Measurements from ENCODE around the gene SRGAP3.
"Not testable (repeated sequence)": the region's sequence is repeated elsewhere in the genome, so short reads cannot be mapped to it uniquely, and the experiment has no call there.

Gene SRGAP3

GRCh38 chr3:9098716-9099675, 150.4 kb downstream of the SRGAP3 start:
- in situ Hi-C loops (cut with MboI; ENCODE audit: low sequenced_read_pairs): no loop called here

GRCh38 chr3:9097495-9097894, 152.0 kb downstream of the SRGAP3 start:
- in situ Hi-C loops (cut with MboI; ENCODE audit: low sequenced_read_pairs): no loop called here

- in situ Hi-C loops (cut with MboI; ENCODE audit: low sequenced_read_pairs): no loop called here
Observed at GRCh38 chr3:9091486-9092235, 157.8 kb downstream of the SRGAP3 start.

- in situ Hi-C loops (cut with MboI; ENCODE audit: low sequenced_read_pairs): no loop called here
Observed at GRCh38 chr3:9088441-9089353, 160.7 kb downstream of the SRGAP3 start.

- in situ Hi-C loops (cut with MboI; ENCODE audit: low sequenced_read_pairs): no loop called here
Observed at GRCh38 chr3:9087831-9088413, 161.5 kb downstream of the SRGAP3 start.

- in situ Hi-C loops (cut with MboI; ENCODE audit: low sequenced_read_pairs): not testable (repeated sequence)
Observed at GRCh38 chr3:9085428-9085827, 164.0 kb downstream of the SRGAP3 start.

- in situ Hi-C loops (cut with MboI; ENCODE audit: low sequenced_read_pairs): no loop called here
Observed at GRCh38 chr3:9081184-9081818, 168.1 kb downstream of the SRGAP3 start.

- in situ Hi-C loops (cut with MboI; ENCODE audit: low sequenced_read_pairs): no loop called here
Observed at GRCh38 chr3:9080163-9080562, 169.3 kb downstream of the SRGAP3 start.

- in situ Hi-C loops (cut with MboI; ENCODE audit: low sequenced_read_pairs): no loop called here
Observed at GRCh38 chr3:9079676-9080075, 169.8 kb downstream of the SRGAP3 start.

GRCh38 chr3:9078561-9079240, 170.7 kb downstream of the SRGAP3 start:
- in situ Hi-C loops (cut with MboI; ENCODE audit: low sequenced_read_pairs): no loop called here

GRCh38 chr3:9077029-9077428, 172.4 kb downstream of the SRGAP3 start:
- in situ Hi-C loops (cut with MboI; ENCODE audit: low sequenced_read_pairs): no loop called here

- in situ Hi-C loops (cut with MboI; ENCODE audit: low sequenced_read_pairs): no loop called here
Observed at GRCh38 chr3:9075762-9076161, 173.7 kb downstream of the SRGAP3 start.

GRCh38 chr3:9074079-9074478, 175.4 kb downstream of the SRGAP3 start:
- in situ Hi-C loops (cut with MboI; ENCODE audit: low sequenced_read_pairs): no loop called here

- in situ Hi-C loops (cut with MboI; ENCODE audit: low sequenced_read_pairs): no loop called here
Observed at GRCh38 chr3:9072667-9073009, 176.8 kb downstream of the SRGAP3 start.

- in situ Hi-C loops (cut with MboI; ENCODE audit: low sequenced_read_pairs): no loop called here
Observed at GRCh38 chr3:9071936-9072666, 177.3 kb downstream of the SRGAP3 start.

GRCh38 chr3:9070961-9071360, 178.5 kb downstream of the SRGAP3 start:
- in situ Hi-C loops (cut with MboI; ENCODE audit: low sequenced_read_pairs): no loop called here

- in situ Hi-C loops (cut with MboI; ENCODE audit: low sequenced_read_pairs): no loop called here
Observed at GRCh38 chr3:9069971-9070370, 179.5 kb downstream of the SRGAP3 start.

GRCh38 chr3:9068051-9068450, 181.4 kb downstream of the SRGAP3 start:
- in situ Hi-C loops (cut with MboI; ENCODE audit: low sequenced_read_pairs): no loop called here
